Fibroblast of lung (primary cell): Measurements from ENCODE around the gene MFAP3. TPM values are rescaled to one million over a fixed set of nuclear protein-coding genes. Genes with fewer than 3 reads are reported as not detected.

ENCODE experiments used
- DNase-seq, 2 donors: peaks; one replicate each; pipeline versions ENCODE4 v3.0.0 to v3.0.0-alpha.2; 2010; ENCODE audit warnings: low read depth in 2 of 2
- H2AFZ ChIP-seq: 2 replicates; pipeline ENCODE4 v1.5.1; 2012; ENCODE audit warnings: low read length, control low read depth, inconsistent platforms
- H3K27ac ChIP-seq: 2 replicates; pipeline ENCODE4 v1.5.1; 2011; ENCODE audit warnings: low read length, control low read depth; ENCODE audit not compliant: insufficient read depth
- H3K27me3 ChIP-seq: 2 replicates; pipeline ENCODE4 v1.5.1; 2011; ENCODE audit warnings: mild to moderate bottlenecking, low read length; ENCODE audit not compliant: control insufficient read depth, insufficient read depth
- H3K36me3 ChIP-seq: 2 replicates; pipeline ENCODE4 v1.5.1; 2011; ENCODE audit warnings: low read length; ENCODE audit not compliant: control insufficient read depth, insufficient read depth
- H3K4me1 ChIP-seq: 2 replicates; pipeline ENCODE4 v1.5.1; 2011; ENCODE audit warnings: low read length; ENCODE audit not compliant: control insufficient read depth, insufficient read depth; ENCODE audit errors: extremely low read depth
- H3K4me2 ChIP-seq: 2 replicates; pipeline ENCODE4 v1.5.1; 2011; ENCODE audit warnings: low read length, control low read depth; ENCODE audit not compliant: insufficient read depth; ENCODE audit errors: extremely low read depth
- H3K4me3 ChIP-seq, 4 experiments: fragments of 200-600 bp in 1 of 4; sonication (generic) in 1 of 4; replicated peaks in 1 of 4; 2 replicates each; pipeline ENCODE4 v1.5.1; 2011 to 2016; ENCODE audit warnings: low read length in 4 of 4, low read depth in 3 of 4, mild to moderate bottlenecking in 3 of 4, control low read depth in 2 of 4, inconsistent platforms in 1 of 4, mixed read lengths in 1 of 4; ENCODE audit not compliant: insufficient read depth in 1 of 4; ENCODE audit errors: control extremely low read depth in 1 of 4
- H3K79me2 ChIP-seq: 2 replicates; pipeline ENCODE4 v1.5.1; 2012; ENCODE audit warnings: mild to moderate bottlenecking, low read length, inconsistent platforms; ENCODE audit not compliant: control insufficient read depth, insufficient read depth
- H3K9ac ChIP-seq: 2 replicates; pipeline ENCODE4 v1.5.1; 2011; ENCODE audit warnings: mild to moderate bottlenecking, low read length, control low read depth; ENCODE audit not compliant: insufficient read depth
- H3K9me3 ChIP-seq: 2 replicates; pipeline ENCODE4 v1.5.1; 2012; ENCODE audit warnings: low read depth, low read length; ENCODE audit not compliant: control insufficient read depth, insufficient read depth
- H4K20me1 ChIP-seq: 2 replicates; pipeline ENCODE4 v1.5.1; 2011; ENCODE audit warnings: low read length; ENCODE audit not compliant: control insufficient read depth, insufficient read depth; ENCODE audit errors: extremely low read depth
- CTCF ChIP-seq, 2 donors: IDR thresholded peaks in 1 of 2; conservative IDR thresholded peaks in 1 of 2; 1 replicate in 1 of 2; 2 replicates in 1 of 2; pipeline ENCODE4 v1.5.1; 2011 to 2012; ENCODE audit warnings: low read length in 2 of 2, control low read depth in 1 of 2, inconsistent platforms in 1 of 2, low read depth in 1 of 2, mild to moderate bottlenecking in 1 of 2
- EZH2 ChIP-seq: IDR thresholded peaks from 2 replicates; pipeline ENCODE4 v1.5.1; 2012; ENCODE audit warnings: low read length, control low read depth, mild to moderate bottlenecking; ENCODE audit errors: missing control alignments
- polyA plus RNA-seq, 2 donors: library from polyadenylated mRNA; depleted of rRNA in 1 of 2; stranded (reverse) in 1 of 2; unstranded in 1 of 2; fragments of >200 nt; gene quantifications; 2 replicates each; pipeline ENCODE4 v1.2.1, GENCODE V29; 2011 to 2012; ENCODE audit warnings: missing spikeins in 1 of 2
- total RNA-seq: library from RNA; depleted of rRNA; stranded (reverse); fragments of >200 nt; gene quantifications from 2 replicates; pipeline ENCODE4 v1.2.1, GENCODE V29; 2014

MFAP3 gene
- total and polyA plus RNA-seq, 2 donors (not counting 1 experiment from before 2014, with no cell fraction given) = 62.2 to 63.3 TPM

- H4K20me1 ChIP-seq = no peaks in the 10 kb centered on the region
- peak; percentile 35 to 80 for DNase-seq
- no peak overlapping the region for H3K9ac ChIP-seq
- H3K4me2 ChIP-seq = no peak overlapping the region
- H3K79me2 ChIP-seq = no peaks in the 10 kb centered on the region
- H3K4me3 ChIP-seq = no peak overlapping the region
- H2AFZ ChIP-seq = no peak overlapping the region
- no peaks in the 10 kb centered on the region for H3K27me3 ChIP-seq
- no peaks in the 10 kb centered on the region for H3K9me3 ChIP-seq
- TF ChIP-seq EZH2 = no peak
- no peak for TF ChIP-seq CTCF (conservative IDR thresholded peaks at IDR 0.05 in 1 of 2, IDR thresholded peaks at IDR 0.05 in 1 of 2; ENCODE audit: low read depth in 1 of 2, low read length in 2 of 2)
- H3K27ac ChIP-seq = peak overlapping the region; percentile 4
- no peaks in the 10 kb centered on the region for H3K36me3 ChIP-seq
- H3K4me1 ChIP-seq = no peaks in the 10 kb centered on the region
Observed at GRCh38 chr5:154002093-154002492, 36.7 kb upstream of the MFAP3 start.

DNA sequence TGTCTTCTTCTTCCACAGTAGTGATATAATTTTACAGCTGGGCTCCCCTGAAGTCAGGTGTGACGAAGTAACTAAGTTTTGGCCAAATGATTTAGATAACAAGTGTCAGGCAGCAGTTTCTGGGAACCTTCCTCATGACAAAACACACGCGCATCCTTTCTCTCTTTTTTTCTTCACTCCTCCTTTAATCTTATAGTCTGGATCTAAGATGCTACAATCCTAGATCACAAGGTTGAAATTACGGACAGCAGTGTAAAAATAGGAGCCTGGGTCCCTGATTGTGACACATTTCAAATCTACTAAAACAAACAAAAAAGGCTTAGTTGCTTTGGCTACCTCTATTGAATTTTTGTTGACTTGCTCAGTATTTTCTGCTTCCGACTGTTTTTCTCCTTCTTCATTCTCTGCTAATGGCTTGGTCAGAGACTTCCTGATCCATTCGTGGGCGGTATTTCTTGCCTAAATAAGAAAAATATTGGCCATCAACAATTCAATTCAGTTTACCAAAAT is 36.2 kb upstream of the MFAP3 start:
- Histone ChIP-seq H3K4me3 (no peak overlapping the region), H3K4me1 (no peaks in the 10 kb centered on the region), H3K4me2 (no peak overlapping the region), H2AFZ (no peak overlapping the region), H3K9ac (no peak overlapping the region), H3K9me3 (no peaks in the 10 kb centered on the region), H4K20me1 (no peaks in the 10 kb centered on the region), H3K27ac (peak overlapping the region; percentile 4), H3K79me2 (no peaks in the 10 kb centered on the region), H3K36me3 (no peaks in the 10 kb centered on the region), H3K27me3 (no peaks in the 10 kb centered on the region)
- no peak for DNase-seq
- TF ChIP-seq EZH2 = no peak
- TF ChIP-seq CTCF (conservative IDR thresholded peaks at IDR 0.05 in 1 of 2, IDR thresholded peaks at IDR 0.05 in 1 of 2; ENCODE audit: low read depth in 1 of 2, low read length in 2 of 2) = no peak

DNA sequence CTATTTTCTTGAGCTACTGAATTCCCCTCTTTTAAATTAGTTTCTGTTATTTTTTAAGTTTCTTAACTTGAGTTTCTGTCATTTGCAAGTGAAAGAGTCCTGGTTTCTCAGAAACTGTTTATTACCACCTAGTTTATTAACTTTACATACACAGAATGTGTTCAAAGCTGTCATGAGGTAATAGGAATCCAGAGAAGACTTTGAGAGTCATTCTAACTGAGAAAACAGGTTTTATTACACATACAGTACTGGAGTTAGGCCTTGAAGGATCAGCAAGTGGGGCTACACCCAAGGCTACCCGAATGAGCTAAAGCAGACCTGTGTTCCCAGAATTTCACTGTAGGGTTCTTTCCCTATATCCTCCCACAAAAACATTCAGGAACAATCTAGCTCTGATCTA is 33.1 kb upstream of the MFAP3 start:
- no peak overlapping the region for H2AFZ ChIP-seq
- no peak overlapping the region for H3K9ac ChIP-seq
- no peak overlapping the region for H3K4me3 ChIP-seq
- no peaks in the 10 kb centered on the region for H3K9me3 ChIP-seq
- H3K4me2 ChIP-seq = no peak overlapping the region
- H3K27me3 ChIP-seq = no peaks in the 10 kb centered on the region
- no peaks in the 10 kb centered on the region for H3K4me1 ChIP-seq
- no peaks in the 10 kb centered on the region for H3K79me2 ChIP-seq
- TF ChIP-seq CTCF (conservative IDR thresholded peaks at IDR 0.05 in 1 of 2, IDR thresholded peaks at IDR 0.05 in 1 of 2; ENCODE audit: low read depth in 1 of 2, low read length in 2 of 2) (no peak), EZH2 (no peak)
- H3K27ac ChIP-seq = no peak overlapping the region
- no peaks in the 10 kb centered on the region for H3K36me3 ChIP-seq
- H4K20me1 ChIP-seq = no peaks in the 10 kb centered on the region
- DNase-seq = no peak
